Ishikawa (cell line): ENCODE results near the gene PSTPIP2.

Experiments used
- CEBPB ChIP-seq: IDR thresholded peaks from 2 replicates; pipeline ENCODE4 v1.6.1; 2012
- CREB1 ChIP-seq: IDR thresholded peaks from 2 replicates; pipeline ENCODE4 v1.6.1; 2012; ENCODE audit warnings: low read depth
- EGR1 ChIP-seq: IDR thresholded peaks from 2 replicates; pipeline ENCODE4 v1.6.1; 2012
- EP300 ChIP-seq: IDR thresholded peaks from 2 replicates; pipeline ENCODE4 v1.6.1; 2012; ENCODE audit warnings: borderline replicate concordance
- FOXM1 ChIP-seq: IDR thresholded peaks from 2 replicates; pipeline ENCODE4 v1.6.1; 2012; ENCODE audit warnings: low read depth, borderline replicate concordance
- MAX ChIP-seq: IDR thresholded peaks from 2 replicates; pipeline ENCODE4 v1.6.1; 2012
- RAD21 ChIP-seq: IDR thresholded peaks from 2 replicates; pipeline ENCODE4 v1.6.1; 2012; ENCODE audit warnings: low read depth
- TAF1 ChIP-seq: IDR thresholded peaks from 2 replicates; pipeline ENCODE4 v1.6.1; 2012; ENCODE audit warnings: low read depth, mild to moderate bottlenecking
- TCF12 ChIP-seq: IDR thresholded peaks from 2 replicates; pipeline ENCODE4 v1.6.1; 2012; ENCODE audit warnings: low read depth
- TEAD4 ChIP-seq: IDR thresholded peaks from 2 replicates; pipeline ENCODE4 v1.6.1; 2012

- no peak for TF ChIP-seq TCF12
- no peak for TF ChIP-seq EP300
- TF ChIP-seq MAX: no peak
- TF ChIP-seq CREB1: no peak
- TF ChIP-seq EGR1: no peak
- TF ChIP-seq FOXM1: no peak
- no peak for TF ChIP-seq TEAD4
- TF ChIP-seq RAD21: no peak
- no peak for TF ChIP-seq CEBPB
- no peak for TF ChIP-seq TAF1
Measured at GRCh38 chr18:46069524-46069923, 2.5 kb downstream of the PSTPIP2 start.
